Neural cell (in vitro differentiated cells): ENCODE measurements around the gene RFX2. TPM values are rescaled to one million over a fixed set of nuclear protein-coding genes. Genes with fewer than 3 reads are reported as not detected.

Source experiments
- H2AFZ ChIP-seq: fragments of 200-600, 300-800 bp; sonication (generic), shearing (Covaris generic); 2 replicates; pipeline ENCODE4 v1.6.0; 2014; ENCODE audit warnings: low read depth, mild to moderate bottlenecking, antibody characterized with exemption, low read length, moderate library complexity
- H3F3A ChIP-seq: fragments of 200-600 bp; shearing (Covaris generic); 2 replicates; pipeline ENCODE4 v1.6.1; 2016; ENCODE audit warnings: mild to moderate bottlenecking, moderate library complexity, mixed read lengths, antibody characterized with exemption, low read length; ENCODE audit not compliant: insufficient read depth, poor library complexity, severe bottlenecking
- H3K27ac ChIP-seq: fragments of 200-600, 300-800 bp; sonication (generic), shearing (Covaris generic); 2 replicates; pipeline ENCODE4 v1.5.1; 2014; ENCODE audit warnings: mild to moderate bottlenecking, low read length, moderate library complexity
- H3K27me3 ChIP-seq: fragments of 300-800, 200-600 bp; sonication (generic), shearing (Covaris generic); 2 replicates; pipeline ENCODE4 v1.6.0; 2014; ENCODE audit warnings: mild to moderate bottlenecking, low read depth, low read length, moderate library complexity; ENCODE audit not compliant: insufficient read depth
- H3K36me3 ChIP-seq: fragments of 300-800, 200-600 bp; sonication (generic), shearing (Covaris generic); 2 replicates; pipeline ENCODE4 v1.5.1; 2014; ENCODE audit warnings: mild to moderate bottlenecking, antibody characterized with exemption, low read length, moderate library complexity; ENCODE audit not compliant: insufficient read depth
- H3K4me2 ChIP-seq: fragments of 300-800, 200-600 bp; sonication (generic), shearing (Covaris generic); 2 replicates; pipeline ENCODE4 v1.6.0; 2014; ENCODE audit warnings: mild to moderate bottlenecking, low read length
- H3K4me3 ChIP-seq: fragments of 300-800, 200-600 bp; sonication (generic), shearing (Covaris generic); 2 replicates; pipeline ENCODE4 v1.5.1; 2014; ENCODE audit warnings: mild to moderate bottlenecking, low read length, moderate library complexity
- H3K79me2 ChIP-seq: fragments of 200-600 bp; shearing (Covaris generic); replicated peaks from 2 replicates; pipeline ENCODE4 v1.6.0; 2014; ENCODE audit warnings: mild to moderate bottlenecking, low read length, moderate library complexity; ENCODE audit not compliant: insufficient read depth
- H3K9ac ChIP-seq: fragments of 300-800, 200-600 bp; sonication (generic), shearing (Covaris generic); 2 replicates; pipeline ENCODE4 v1.6.1; 2016; ENCODE audit warnings: mild to moderate bottlenecking, low read length, mixed read lengths
- H3K9me2 ChIP-seq: fragments of 200-600 bp; shearing (Covaris generic); 2 replicates; pipeline ENCODE4 v1.6.1; 2016; ENCODE audit warnings: mild to moderate bottlenecking, low read length, mixed read lengths; ENCODE audit not compliant: insufficient read depth
- H3K9me3 ChIP-seq: fragments of 200-600, 300-800 bp; sonication (generic), shearing (Covaris generic); 2 replicates; pipeline ENCODE4 v1.6.1; 2016; ENCODE audit warnings: mild to moderate bottlenecking, mixed run types, low read length, moderate library complexity, mixed read lengths
- H4K20me1 ChIP-seq: fragments of 200-600 bp; shearing (Covaris generic); 2 replicates; pipeline ENCODE4 v1.6.1; 2016; ENCODE audit warnings: mild to moderate bottlenecking, mixed run types; ENCODE audit not compliant: insufficient read depth
- CTCF ChIP-seq: fragments of 450-650 bp; IDR thresholded peaks from 2 replicates; pipeline ENCODE4 v1.5.1; 2014; ENCODE audit warnings: antibody characterized with exemption, mild to moderate bottlenecking, moderate library complexity; ENCODE audit not compliant: poor library complexity, severe bottlenecking
- EP300 ChIP-seq: fragments of 450-650 bp; conservative IDR thresholded peaks from 2 replicates; pipeline ENCODE4 v1.6.1; 2014; ENCODE audit warnings: antibody characterized with exemption, mild to moderate bottlenecking, moderate library complexity; ENCODE audit not compliant: poor library complexity, severe bottlenecking
- EZH2 ChIP-seq: fragments of 200-600, 300-800 bp; shearing (Covaris generic), sonication (generic); IDR thresholded peaks from 2 replicates; pipeline ENCODE4 v1.6.1; 2014; ENCODE audit warnings: antibody characterized with exemption, low read length, borderline replicate concordance, mild to moderate bottlenecking; ENCODE audit not compliant: insufficient read depth, poor library complexity, severe bottlenecking
- MXI1 ChIP-seq: fragments of 450-650 bp; conservative IDR thresholded peaks from 2 replicates; pipeline ENCODE4 v1.6.1; 2014; ENCODE audit warnings: antibody characterized with exemption, mild to moderate bottlenecking; ENCODE audit not compliant: poor library complexity, severe bottlenecking
- POLR2AphosphoS5 ChIP-seq: IDR thresholded peaks from 2 replicates; pipeline ENCODE4 v1.6.1; 2012
- RAD21 ChIP-seq: fragments of 450-650 bp; conservative IDR thresholded peaks from 2 replicates; pipeline ENCODE4 v1.6.1; 2014; ENCODE audit warnings: antibody characterized with exemption, mild to moderate bottlenecking, moderate library complexity
- REST ChIP-seq: IDR thresholded peaks from 2 replicates; pipeline ENCODE4 v1.6.1; 2012; ENCODE audit warnings: borderline replicate concordance
- SMC3 ChIP-seq: fragments of 450-650 bp; conservative IDR thresholded peaks from 2 replicates; pipeline ENCODE4 v1.6.1; 2014; ENCODE audit warnings: antibody characterized with exemption, mild to moderate bottlenecking, moderate library complexity; ENCODE audit not compliant: poor library complexity
- TAF1 ChIP-seq: IDR thresholded peaks from 2 replicates; pipeline ENCODE4 v1.6.1; 2012; ENCODE audit warnings: low read depth
- polyA plus RNA-seq: library from polyadenylated mRNA; depleted of rRNA; stranded (reverse); fragments of >200 nt; gene quantifications from 2 replicates; pipeline ENCODE4 v1.2.3, GENCODE V29; 2014

RFX2 gene
- polyA plus RNA-seq, 1 donor from 2014 or later, result 0.69 TPM

GRCh38 chr19:5996623-5997320 lies 113.5 kb downstream of the RFX2 start:
- Histone ChIP-seq H3K79me2 (no peaks in the 10 kb centered on the region), H3F3A (no peaks in the 10 kb centered on the region), H4K20me1 (no peaks in the 10 kb centered on the region), H3K27me3 (no peaks in the 10 kb centered on the region), H2AFZ (no peak overlapping the region), H3K9me2 (no peaks in the 10 kb centered on the region), H3K9me3 (no peaks in the 10 kb centered on the region), H3K4me2 (no peak overlapping the region), H3K36me3 (no peaks in the 10 kb centered on the region), H3K4me3 (no peak overlapping the region), H3K27ac (no peak overlapping the region), H3K9ac (no peak overlapping the region)
- TF ChIP-seq CTCF (no peak), EZH2 (no peak), EP300 (no peak), TAF1 (no peak), SMC3 (no peak), REST (no peak), RAD21 (no peak), POLR2AphosphoS5 (no peak), MXI1 (no peak)

GRCh38 chr19:5996102-5996501 lies 114.2 kb downstream of the RFX2 start:
- Histone ChIP-seq H3K4me2 (no peak overlapping the region), H3K27ac (no peak overlapping the region), H3F3A (no peaks in the 10 kb centered on the region), H3K9me2 (no peaks in the 10 kb centered on the region), H3K27me3 (no peaks in the 10 kb centered on the region), H3K79me2 (no peaks in the 10 kb centered on the region), H4K20me1 (no peaks in the 10 kb centered on the region), H3K36me3 (no peaks in the 10 kb centered on the region), H3K9ac (no peak overlapping the region), H3K9me3 (no peaks in the 10 kb centered on the region), H3K4me3 (no peak overlapping the region), H2AFZ (no peak overlapping the region)
- TF ChIP-seq EZH2 (no peak), REST (no peak), TAF1 (no peak), RAD21 (no peak), POLR2AphosphoS5 (no peak), CTCF (no peak)
